LNCaP clone FGC (cell line): Measurements from ENCODE around the gene CEP131.

ENCODE experiments used
- DNase-seq: peaks from one replicate; pipeline ENCODE4 v3.0.0-alpha.2; 2011; ENCODE audit warnings: low read depth
- H3K4me3 ChIP-seq: 2 replicates; pipeline ENCODE4 v1.5.1; 2011; ENCODE audit warnings: mild to moderate bottlenecking, low read depth, low read length, control low read depth
- TF ChIP-seq, protein P1 (sequence below): IDR thresholded peaks from 2 replicates; pipeline ENCODE4 v1.5.1; 2012; ENCODE audit warnings: mild to moderate bottlenecking; ENCODE audit not compliant: control insufficient read depth, insufficient read depth; ENCODE audit errors: extremely low read depth

The CEP131 gene

DNA sequence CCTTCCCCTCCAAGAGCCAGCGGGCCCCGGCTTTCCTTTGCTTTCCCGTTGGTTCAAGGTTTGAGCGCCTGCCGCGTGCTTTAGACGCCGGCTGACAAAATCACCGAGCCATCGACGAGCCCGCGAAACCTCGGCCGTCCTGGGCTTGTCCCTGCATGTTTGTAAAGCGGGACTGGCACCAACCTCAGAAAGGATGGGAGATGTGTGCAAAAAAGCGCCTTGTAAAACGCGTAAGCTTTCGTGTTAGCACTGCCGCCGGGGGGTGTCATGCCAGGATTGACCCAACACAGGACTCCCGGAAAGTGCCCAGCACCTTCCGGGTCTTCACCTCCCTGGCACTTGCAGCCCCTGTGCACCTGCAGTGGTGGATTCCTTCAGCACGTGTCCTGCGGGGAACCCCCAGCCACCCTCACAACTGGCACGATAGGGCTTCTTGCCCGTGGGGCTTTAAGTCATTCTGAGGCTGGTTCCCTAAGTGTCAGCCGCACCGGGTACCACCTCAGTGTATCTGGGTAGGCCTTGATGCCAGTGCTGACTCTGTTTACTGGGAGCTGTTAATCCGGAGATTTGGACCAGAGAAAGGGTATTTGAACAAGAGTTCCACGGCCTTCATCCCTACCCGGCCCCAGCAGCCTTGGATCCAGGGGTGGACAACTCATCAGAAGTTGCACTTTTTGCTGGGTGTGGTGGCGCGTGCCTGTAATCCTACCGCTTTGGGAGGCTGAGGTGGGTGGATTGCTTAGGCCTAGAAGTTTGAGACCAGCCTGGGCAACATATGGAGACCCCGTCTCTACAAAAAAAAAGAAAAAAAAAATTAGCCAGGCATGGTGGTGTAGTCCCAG, 17.2 kb upstream of the CEP131 start:
- no peak for DNase-seq
- peak overlapping the region; percentile 96 for H3K4me3 ChIP-seq
- TF ChIP-seq, protein P1, sequence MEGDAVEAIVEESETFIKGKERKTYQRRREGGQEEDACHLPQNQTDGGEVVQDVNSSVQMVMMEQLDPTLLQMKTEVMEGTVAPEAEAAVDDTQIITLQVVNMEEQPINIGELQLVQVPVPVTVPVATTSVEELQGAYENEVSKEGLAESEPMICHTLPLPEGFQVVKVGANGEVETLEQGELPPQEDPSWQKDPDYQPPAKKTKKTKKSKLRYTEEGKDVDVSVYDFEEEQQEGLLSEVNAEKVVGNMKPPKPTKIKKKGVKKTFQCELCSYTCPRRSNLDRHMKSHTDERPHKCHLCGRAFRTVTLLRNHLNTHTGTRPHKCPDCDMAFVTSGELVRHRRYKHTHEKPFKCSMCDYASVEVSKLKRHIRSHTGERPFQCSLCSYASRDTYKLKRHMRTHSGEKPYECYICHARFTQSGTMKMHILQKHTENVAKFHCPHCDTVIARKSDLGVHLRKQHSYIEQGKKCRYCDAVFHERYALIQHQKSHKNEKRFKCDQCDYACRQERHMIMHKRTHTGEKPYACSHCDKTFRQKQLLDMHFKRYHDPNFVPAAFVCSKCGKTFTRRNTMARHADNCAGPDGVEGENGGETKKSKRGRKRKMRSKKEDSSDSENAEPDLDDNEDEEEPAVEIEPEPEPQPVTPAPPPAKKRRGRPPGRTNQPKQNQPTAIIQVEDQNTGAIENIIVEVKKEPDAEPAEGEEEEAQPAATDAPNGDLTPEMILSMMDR, result no peak

DNA sequence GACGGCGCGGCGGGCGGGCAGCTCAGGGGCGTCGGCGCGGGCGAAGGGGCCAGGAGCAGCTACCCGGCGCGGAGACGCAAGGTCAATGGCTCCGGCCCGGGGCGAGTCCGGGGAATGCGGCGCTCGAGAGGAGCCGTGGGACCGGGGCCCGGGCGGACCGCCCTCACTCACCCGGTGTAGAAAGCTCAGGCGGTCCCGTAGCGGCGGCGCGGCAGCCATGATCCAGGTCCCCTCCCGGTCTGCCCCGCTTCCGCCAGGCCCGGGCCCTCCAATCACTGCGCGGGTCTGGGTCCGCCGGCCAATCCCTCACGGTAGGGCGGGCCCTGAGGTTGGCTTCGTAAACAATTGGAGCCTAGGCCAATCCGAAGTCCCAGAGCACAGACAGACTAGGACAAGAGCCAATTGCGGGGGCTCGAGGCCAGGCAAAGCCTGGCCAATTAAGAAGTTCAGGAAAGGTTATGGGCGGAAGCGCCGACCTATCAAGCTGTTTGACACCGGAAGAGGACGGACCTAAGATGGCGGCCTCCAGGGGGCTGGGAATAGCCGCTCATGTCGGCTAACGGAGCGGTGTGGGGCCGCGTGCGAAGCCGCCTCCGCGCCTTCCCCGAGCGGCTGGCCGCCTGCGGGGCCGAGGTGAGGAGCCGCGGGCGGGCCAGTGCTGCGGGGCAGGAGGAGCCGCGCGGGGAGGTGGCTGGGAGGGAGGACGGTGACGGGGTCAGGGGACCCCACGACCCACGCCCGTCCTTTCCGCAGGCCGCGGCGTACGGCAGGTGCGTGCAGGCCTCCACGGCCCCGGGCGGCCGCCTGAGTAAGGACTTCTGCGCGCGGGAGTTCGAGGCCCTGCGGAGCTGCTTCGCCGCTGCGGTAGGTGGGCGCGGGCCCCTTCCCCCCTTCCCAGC, 16.3 kb upstream of the CEP131 start, which contains the start of the genes NDUFAF8 and TEPSIN:
Gene NDUFAF8 (plus strand): TSS at position 504 of the 899 bp plus-strand sequence. CDS start 46 bp downstream, at position 550.
Gene TEPSIN (minus strand): TSS at position 241 of the 899 bp plus-strand sequence. CDS start 22 bp downstream, at position 219.
- TF ChIP-seq, protein P1, result no peak
- DNase-seq, result peak; percentile 99
- H3K4me3 ChIP-seq, result peak within 1 kb of the TSS; percentile 96

DNA sequence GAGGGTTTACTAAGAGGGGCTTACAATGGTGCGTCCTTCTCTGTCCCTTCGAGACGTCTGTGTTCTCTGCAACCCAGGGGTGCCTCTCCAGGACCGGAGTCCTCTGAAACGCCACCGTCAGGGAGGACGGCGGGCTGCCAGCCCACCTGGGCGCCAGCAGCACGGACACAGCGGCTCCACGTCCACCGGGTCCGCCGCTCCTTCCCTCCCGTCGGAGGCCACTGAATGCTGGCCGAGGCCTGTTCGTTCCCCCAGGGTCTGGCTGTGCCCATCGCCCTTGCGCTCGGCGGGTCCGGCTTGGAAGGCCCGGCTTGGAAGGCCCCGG, 15.7 kb upstream of the CEP131 start:
- H3K4me3 ChIP-seq, result peak overlapping the region; percentile 96
- TF ChIP-seq, protein P1, result no peak
- DNase-seq, result no peak

DNA sequence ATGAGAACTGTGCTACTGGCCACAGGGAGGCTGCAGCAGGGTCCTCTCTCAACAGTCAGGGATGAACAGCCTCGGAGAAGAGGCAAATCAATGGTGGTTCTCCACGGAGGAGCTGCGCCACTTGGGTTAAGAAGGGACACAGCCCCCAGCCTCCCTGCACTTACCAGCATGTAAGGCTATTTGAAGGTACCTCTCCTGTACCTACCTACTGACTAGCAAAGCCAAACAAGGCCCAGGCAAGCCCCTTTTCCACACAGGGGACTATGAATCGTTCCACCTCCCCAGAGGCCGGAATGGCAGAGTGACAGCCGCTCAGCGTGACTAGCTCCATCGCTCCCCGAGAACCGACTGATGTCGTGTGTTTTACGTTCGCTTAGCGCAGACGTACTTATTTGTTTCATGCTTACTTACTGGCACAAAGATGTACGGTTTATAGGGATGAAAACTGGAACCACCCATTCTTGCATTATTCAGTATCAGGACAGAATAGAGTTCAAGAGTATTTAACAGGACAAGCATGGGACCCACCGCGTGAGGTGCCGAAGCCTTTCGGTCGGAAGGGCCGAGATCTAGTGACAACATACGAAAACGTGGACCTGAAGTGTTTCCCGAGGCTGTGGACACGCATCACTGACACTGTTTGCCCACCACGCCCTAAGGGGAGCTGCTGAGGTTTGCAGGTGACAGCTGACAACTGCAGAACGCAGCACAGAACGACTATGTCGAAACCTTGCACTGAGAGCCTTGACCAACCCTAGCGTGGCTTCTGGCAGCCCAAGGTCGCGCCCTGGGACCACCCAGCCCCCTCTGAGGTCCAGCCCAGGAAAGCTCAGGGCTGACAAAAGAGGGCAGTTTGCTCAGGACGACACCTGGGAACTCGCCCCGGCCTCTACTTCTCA, 15.1 kb upstream of the CEP131 start:
- peak overlapping the region; percentile 96 for H3K4me3 ChIP-seq
- DNase-seq, result no peak
- TF ChIP-seq, protein P1, result no peak

DNA sequence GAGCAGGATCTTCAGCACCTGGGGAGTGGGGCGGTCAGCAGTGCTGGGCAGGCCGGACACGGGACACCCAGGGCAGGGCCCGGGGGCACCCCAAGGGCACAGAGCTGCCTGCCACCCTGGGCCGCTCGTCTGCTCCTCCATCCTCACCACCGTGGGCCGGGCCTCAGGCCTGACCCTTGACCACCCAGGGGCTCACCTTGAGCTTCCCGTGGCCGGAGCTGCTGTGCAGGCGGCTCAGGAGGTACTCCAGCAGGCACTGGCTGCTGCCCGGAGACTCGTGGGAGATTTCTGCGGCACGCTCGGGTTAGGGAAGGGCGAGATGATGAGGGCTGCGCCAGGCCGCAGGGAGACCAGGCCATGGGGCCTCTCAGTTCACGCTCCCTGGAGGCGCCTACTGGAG, 14.0 kb upstream of the CEP131 start:
- H3K4me3 ChIP-seq, result no peak overlapping the region
- DNase-seq, result no peak
- TF ChIP-seq, protein P1, result no peak
